K562 (cell line): ENCODE measurements around the gene RPAP2. TPM values are rescaled to one million over a fixed set of nuclear protein-coding genes. Genes with fewer than 3 reads are reported as not detected.

Experiments
- ATAC-seq: fragments of 200-7000 bp; cut with Tn5 transposase; 3 replicates; pipeline ENCODE4 v1.9.1; 2020; ENCODE audit warnings: moderate library complexity
- BruUV-seq: library from RNA; stranded (reverse); fragments of 400-500 nt; replicated peaks from 2 replicates; lab custom pipeline; 2021; lab: Mats Ljungman, UMichigan
- CTCF ChIA-PET: fragments of 300-600 bp; formaldehyde crosslinking; extraction: SDS; loops from one replicate; lab custom pipeline; 2021; ENCODE audit warnings: low intra/inter-chr PET ratio; lab: Yijun Ruan, JAX
- POLR2A ChIA-PET: fragments of 300-600, 350-650 bp; sonication (Branson Sonifier 250); formaldehyde crosslinking; extraction: SDS; loops from one replicate; lab custom pipeline; 2021; ENCODE audit warnings: antibody characterized with exemption, inconsistent platforms; lab: Yijun Ruan, JAX
- DNase-seq, 4 experiments: peaks; one replicate each; pipeline versions ENCODE4 v3.0.0 to v3.0.0-alpha.2; 2011 to 2018; ENCODE audit warnings: low spot score in 3 of 4, mixed read lengths in 3 of 4; ENCODE audit errors: extremely low read depth in 1 of 4
- FAIRE-seq: peaks from 2 replicates; lab custom pipeline; 2011; peaks lifted over from hg19 to GRCh38; lab: Jason Lieb, UNC
- H2AFZ ChIP-seq: 2 replicates; pipeline ENCODE4 v1.6.0; 2011; ENCODE audit warnings: low read depth, low read length, control low read depth, inconsistent platforms
- H3K27ac ChIP-seq: fragments of 200-600 bp; 3 replicates; pipeline ENCODE4 v1.8.0; 2011; ENCODE audit warnings: low read depth, mild to moderate bottlenecking, control low read depth, inconsistent platforms, low read length, moderate library complexity, mixed read lengths; ENCODE audit errors: extremely low read depth
- H3K27me3 ChIP-seq, 2 experiments: fragments of 300-600 bp in 1 of 2; 2 replicates in 1 of 2; 3 replicates in 1 of 2; pipeline versions ENCODE4 v1.6.0 to v1.8.0; 2011; ENCODE audit warnings: inconsistent platforms in 2 of 2, low read length in 2 of 2, mild to moderate bottlenecking in 1 of 2, mixed read lengths in 1 of 2, moderate library complexity in 1 of 2; ENCODE audit not compliant: control insufficient read depth in 2 of 2, insufficient read depth in 2 of 2
- H3K36me3 ChIP-seq: fragments of 300-600 bp; 3 replicates; pipeline ENCODE4 v1.8.0; 2011; ENCODE audit warnings: mild to moderate bottlenecking, low read length, inconsistent platforms; ENCODE audit not compliant: control insufficient read depth, insufficient read depth
- H3K4me1 ChIP-seq, 2 experiments: fragments of 200-600 bp in 1 of 2; replicated peaks in 1 of 2; 2 replicates in 1 of 2; 3 replicates in 1 of 2; pipeline versions ENCODE4 v1.5.1 to v1.8.0; 2011; ENCODE audit warnings: inconsistent platforms in 2 of 2, low read length in 2 of 2, mild to moderate bottlenecking in 1 of 2, mixed read lengths in 1 of 2, moderate library complexity in 1 of 2; ENCODE audit not compliant: control insufficient read depth in 2 of 2, insufficient read depth in 2 of 2
- H3K4me2 ChIP-seq: 2 replicates; pipeline ENCODE4 v1.6.1; 2011; ENCODE audit warnings: low read length, control low read depth, inconsistent platforms, mixed read lengths; ENCODE audit not compliant: insufficient read depth
- H3K4me3 ChIP-seq: fragments of 200-600 bp; sonication (generic), shearing (Covaris generic); 2 replicates; pipeline ENCODE4 v1.5.1; 2016; ENCODE audit warnings: control low read depth, inconsistent platforms
- H3K79me2 ChIP-seq: fragments of 200-600 bp; 3 replicates; pipeline ENCODE4 v1.8.0; 2011; ENCODE audit warnings: low read length, inconsistent platforms; ENCODE audit not compliant: control insufficient read depth, insufficient read depth
- H3K9ac ChIP-seq, 2 experiments: 2 replicates each; pipeline versions ENCODE4 v1.6.0 to v1.6.1; 2011; ENCODE audit warnings: low read depth in 2 of 2, low read length in 2 of 2, control low read depth in 1 of 2, inconsistent platforms in 1 of 2, mild to moderate bottlenecking in 1 of 2, mixed read lengths in 1 of 2; ENCODE audit not compliant: insufficient read depth in 1 of 2
- H3K9me1 ChIP-seq: one replicate; pipeline ENCODE4 v1.6.0; 2011; ENCODE audit warnings: inconsistent platforms, mild to moderate bottlenecking, low read length, moderate library complexity; ENCODE audit not compliant: control insufficient read depth, insufficient read depth
- H3K9me3 ChIP-seq: replicated peaks from 2 replicates; pipeline ENCODE4 v1.5.1; 2011; ENCODE audit warnings: low read depth, low read length, inconsistent platforms; ENCODE audit not compliant: control insufficient read depth, insufficient read depth
- H4K20me1 ChIP-seq: replicated peaks from 2 replicates; pipeline ENCODE4 v1.6.1; 2011; ENCODE audit warnings: low read length, inconsistent platforms, mixed read lengths; ENCODE audit not compliant: control insufficient read depth, insufficient read depth
- ATF7 ChIP-seq: fragments of 450-650 bp; IDR thresholded peaks from 2 replicates; pipeline ENCODE4 v1.7.1; 2014; ENCODE audit warnings: mild to moderate bottlenecking, moderate library complexity
- HNRNPL ChIP-seq: fragments of 200-400 bp; formaldehyde crosslinking; IDR thresholded peaks from 2 replicates; pipeline ENCODE4 v1.6.1; 2017; ENCODE audit warnings: low read depth, mild to moderate bottlenecking, low read length
- ILK ChIP-seq: fragments of 450-650 bp; IDR thresholded peaks from 2 replicates; pipeline ENCODE4 v1.6.1; 2016; ENCODE audit warnings: missing genetic modification characterization, low read depth, mild to moderate bottlenecking, missing compliant biosample characterization, moderate library complexity, borderline replicate concordance
- MAFF ChIP-seq: IDR thresholded peaks from 2 replicates; pipeline ENCODE4 v1.6.1; 2012; ENCODE audit warnings: low read length, improper control_type of control experiment
- PHTF2 ChIP-seq: fragments of 250-450 bp; sonication (Bioruptor Pico); IDR thresholded peaks from 2 replicates; pipeline ENCODE4 v1.5.0; 2021; ENCODE audit warnings: mild to moderate bottlenecking
- TCFL5 ChIP-seq: fragments of 250-450 bp; sonication (Bioruptor Pico); conservative IDR thresholded peaks from 2 replicates; pipeline ENCODE4 v1.6.1; 2021; ENCODE audit warnings: mild to moderate bottlenecking, moderate library complexity, matching md5 sums
- TRIM28 ChIP-seq: fragments of 450-650 bp; IDR thresholded peaks from 2 replicates; pipeline ENCODE4 v1.6.1; 2017
- ZC3H8 ChIP-seq: fragments of 450-650 bp; IDR thresholded peaks from 2 replicates; pipeline ENCODE4 v1.6.1; 2017
- ZFP36 ChIP-seq: fragments of 150-350 bp; IDR thresholded peaks from 2 replicates; pipeline ENCODE4 v1.6.1; 2018; ENCODE audit warnings: low read length, low read depth; ENCODE audit not compliant: partially characterized antibody
- ZNF445 ChIP-seq: fragments of 250-450 bp; sonication (Bioruptor Pico); IDR thresholded peaks from 2 replicates; pipeline ENCODE4 v1.4.0; 2020; ENCODE audit warnings: low read depth, mild to moderate bottlenecking, moderate library complexity
- WGBS: fragments of 100-300 bp; shearing (Covaris generic); methylation state at CpG from one replicate; pipeline ENCODE4 v1.1.6; 2016; ENCODE audit warnings: low coverage, mixed read lengths; ENCODE audit not compliant: insufficient coverage; ENCODE audit errors: missing lambda C conversion rate; 5-methylcytosine and 5-hydroxymethylcytosine counted together
- in situ Hi-C: fragments of 300-500 bp; cut with MboI; formaldehyde crosslinking; loops from 4 replicates; pipeline ENCODE4 v1.15.0; 2018; ENCODE audit warnings: inconsistent platforms, mixed read lengths
- intact Hi-C: fragments of 100-400 bp; cut with micrococcal nuclease; formaldehyde crosslinking; loops from 2 replicates; pipeline ENCODE4 v1.14.2; 2022
- polyA plus RNA-seq, 8 experiments: library from polyadenylated mRNA; depleted of rRNA in 4 of 8; stranded (reverse) in 5 of 8; unstranded in 3 of 8; fragments of >200 nt; fragmentation: Nextera tagmentation in 2 of 8; fragmentation: Illumina TruSeq in 1 of 8; extraction: Ambion mirVana in 2 of 8; extraction: Trizol in 1 of 8; gene quantifications; 2 replicates each; pipeline versions ENCODE4 v1.2.1 to v1.2.3, GENCODE V29; 2011 to 2014; ENCODE audit warnings: inconsistent platforms in 1 of 8, missing spikeins in 1 of 8
- total RNA-seq, 7 experiments: library from RNA; depleted of rRNA in 6 of 7; stranded (reverse); fragments of >200 nt in 6 of 7; fragmentation: Illumina TruSeq in 2 of 7; extraction: Trizol in 2 of 7; gene quantifications; 2 replicates each; pipeline versions ENCODE4 v1.2.1 to v1.2.3, GENCODE V29; 2011 to 2021; ENCODE audit warnings: low replicate concordance in 1 of 7
- TF ChIP-seq, protein P1 (sequence below): IDR thresholded peaks from 2 replicates; pipeline ENCODE4 v1.6.1; 2012; ENCODE audit warnings: low read depth, low read length, improper control_type of control experiment, borderline replicate concordance
- TF ChIP-seq, protein P2 (sequence below): fragments of 250-450 bp; sonication (Bioruptor Pico); IDR thresholded peaks from 2 replicates; pipeline ENCODE4 v1.6.1; 2021; ENCODE audit warnings: mild to moderate bottlenecking
- TF ChIP-seq, protein P3 (sequence below): sonication (generic); formaldehyde crosslinking; IDR thresholded peaks from 2 replicates; pipeline ENCODE4 v1.8.0; 2022; ENCODE audit warnings: missing genetic modification reagents, mild to moderate bottlenecking, borderline replicate concordance
- TF ChIP-seq, protein P4 (sequence below): sonication (generic); formaldehyde crosslinking; IDR thresholded peaks from 2 replicates; pipeline ENCODE4 v1.8.1; 2023; ENCODE audit warnings: mild to moderate bottlenecking, missing genetic modification reagents

Gene RPAP2
- total and polyA plus RNA-seq, 9 of the 15 experiments (the other 6 are each of a cell fraction or from before 2014, with no cell fraction given): 6.2 to 41.7 (median 28.7) TPM

DNA sequence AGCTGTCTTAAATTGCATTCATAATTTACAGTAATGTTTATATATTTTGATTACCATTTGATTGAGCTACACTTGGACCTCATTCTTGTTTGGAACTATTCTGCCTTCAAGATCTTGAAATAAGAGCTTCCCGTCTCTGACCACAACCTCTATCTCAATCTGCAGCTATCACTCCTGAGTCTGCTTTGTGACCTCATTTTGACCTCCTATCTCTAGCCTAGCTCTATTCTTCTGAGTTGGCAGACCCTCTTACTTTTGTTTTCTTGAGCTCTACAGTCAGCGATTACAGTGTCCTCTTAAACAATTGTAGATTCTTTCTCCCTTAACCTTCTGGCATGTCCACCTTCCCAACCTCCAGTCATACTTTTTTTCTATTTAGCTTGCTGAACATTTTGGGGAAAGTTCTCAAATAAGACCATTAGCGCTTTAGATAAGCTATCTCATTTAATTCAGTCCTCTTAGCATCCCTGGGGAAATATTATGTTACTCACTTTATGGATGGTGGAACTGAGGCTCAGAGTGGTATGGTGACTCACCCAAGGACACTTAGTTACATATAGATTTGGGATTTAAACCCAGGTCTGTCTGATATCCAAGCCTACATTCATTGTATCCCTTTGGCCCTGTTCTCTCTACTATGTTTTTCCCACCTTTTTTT, 19.1 kb downstream of the RPAP2 start:
- 5% methylated on average over 3 of the region's 3 CpGs for WGBS
- Histone ChIP-seq H2AFZ (no peak overlapping the region), H3K27ac (peak overlapping the region; percentile 44; the same call in 2 of the 3 replicates), H4K20me1 (no peaks in the 10 kb centered on the region; the same call in 1 of the 2 replicates), H3K4me1 (peaks cover 0 to 22% of the 10 kb centered on the region in 2 experiments; a peak in 4 of 5 replicates), H3K9ac (peak overlapping the region in 1 of 2 experiments; percentile 6; a peak in 1 of 4 replicates), H3K79me2 (no peaks in the 10 kb centered on the region), H3K9me1 (no peaks in the 10 kb centered on the region), H3K4me3 (no peak overlapping the region), H3K36me3 (peaks cover 8% of the 10 kb centered on the region; the same call in 2 of the 3 replicates), H3K9me3 (no peaks in the 10 kb centered on the region), H3K4me2 (no peak overlapping the region), H3K27me3 (no peaks in the 10 kb centered on the region)
- in situ Hi-C loops (no loop called here), intact Hi-C loops (loop anchor here (10.0 kb wide), 2 partner anchors 127 to 517 kb away; partner anchors contain the start of gene RPL5)
- FAIRE-seq: peak; percentile 79
- ATAC-seq: peak; percentile 93
- BruUV-seq: no TSS peak
- peak; percentile 59 to 85 (median 64) for DNase-seq
- CTCF ChIA-PET: no interaction called here
- POLR2A ChIA-PET: interaction anchor here (0.6 to 1.4 kb wide), 8 partner anchors 9 to 407 kb away, joined by 3 to 6 read pairs (median 4); partner anchors contain the start of genes GLMN and RPAP2
- TF ChIP-seq TRIM28 (no peak), TCFL5 (CRISPR knock-in tag) (no peak), ZFP36 (no peak), MAFF (peak; percentile 3; the same call in 1 of the 2 replicates), ZC3H8 (no peak), ZNF445 (CRISPR knock-in tag) (no peak), ATF7 (peak; percentile 71), ILK (tag) (no peak), PHTF2 (CRISPR knock-in tag) (no peak), HNRNPL (no peak)
- TF ChIP-seq, protein P1, sequence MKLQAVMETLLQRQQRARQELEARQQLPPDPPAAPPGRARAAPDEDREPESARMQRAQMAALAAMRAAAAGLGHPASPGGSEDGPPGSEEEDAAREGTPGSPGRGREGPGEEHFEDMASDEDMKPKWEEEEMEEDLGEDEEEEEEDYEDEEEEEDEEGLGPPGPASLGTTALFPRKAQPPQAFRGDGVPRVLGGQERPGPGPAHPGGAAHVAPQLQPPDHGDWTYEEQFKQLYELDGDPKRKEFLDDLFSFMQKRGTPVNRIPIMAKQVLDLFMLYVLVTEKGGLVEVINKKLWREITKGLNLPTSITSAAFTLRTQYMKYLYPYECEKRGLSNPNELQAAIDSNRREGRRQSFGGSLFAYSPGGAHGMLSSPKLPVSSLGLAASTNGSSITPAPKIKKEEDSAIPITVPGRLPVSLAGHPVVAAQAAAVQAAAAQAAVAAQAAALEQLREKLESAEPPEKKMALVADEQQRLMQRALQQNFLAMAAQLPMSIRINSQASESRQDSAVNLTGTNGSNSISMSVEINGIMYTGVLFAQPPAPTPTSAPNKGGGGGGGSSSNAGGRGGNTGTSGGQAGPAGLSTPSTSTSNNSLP: peak; percentile 45; the same call in 1 of the 2 replicates
- TF ChIP-seq, protein P2, sequence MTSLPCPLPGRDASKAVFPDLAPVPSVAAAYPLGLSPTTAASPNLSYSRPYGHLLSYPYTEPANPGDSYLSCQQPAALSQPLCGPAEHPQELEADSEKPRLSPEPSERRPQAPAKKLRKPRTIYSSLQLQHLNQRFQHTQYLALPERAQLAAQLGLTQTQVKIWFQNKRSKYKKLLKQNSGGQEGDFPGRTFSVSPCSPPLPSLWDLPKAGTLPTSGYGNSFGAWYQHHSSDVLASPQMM (CRISPR knock-in tag): no peak
- TF ChIP-seq, protein P3, sequence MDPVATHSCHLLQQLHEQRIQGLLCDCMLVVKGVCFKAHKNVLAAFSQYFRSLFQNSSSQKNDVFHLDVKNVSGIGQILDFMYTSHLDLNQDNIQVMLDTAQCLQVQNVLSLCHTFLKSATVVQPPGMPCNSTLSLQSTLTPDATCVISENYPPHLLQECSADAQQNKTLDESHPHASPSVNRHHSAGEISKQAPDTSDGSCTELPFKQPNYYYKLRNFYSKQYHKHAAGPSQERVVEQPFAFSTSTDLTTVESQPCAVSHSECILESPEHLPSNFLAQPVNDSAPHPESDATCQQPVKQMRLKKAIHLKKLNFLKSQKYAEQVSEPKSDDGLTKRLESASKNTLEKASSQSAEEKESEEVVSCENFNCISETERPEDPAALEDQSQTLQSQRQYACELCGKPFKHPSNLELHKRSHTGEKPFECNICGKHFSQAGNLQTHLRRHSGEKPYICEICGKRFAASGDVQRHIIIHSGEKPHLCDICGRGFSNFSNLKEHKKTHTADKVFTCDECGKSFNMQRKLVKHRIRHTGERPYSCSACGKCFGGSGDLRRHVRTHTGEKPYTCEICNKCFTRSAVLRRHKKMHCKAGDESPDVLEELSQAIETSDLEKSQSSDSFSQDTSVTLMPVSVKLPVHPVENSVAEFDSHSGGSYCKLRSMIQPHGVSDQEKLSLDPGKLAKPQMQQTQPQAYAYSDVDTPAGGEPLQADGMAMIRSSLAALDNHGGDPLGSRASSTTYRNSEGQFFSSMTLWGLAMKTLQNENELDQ (CRISPR knock-in tag): no peak
- TF ChIP-seq, protein P4, sequence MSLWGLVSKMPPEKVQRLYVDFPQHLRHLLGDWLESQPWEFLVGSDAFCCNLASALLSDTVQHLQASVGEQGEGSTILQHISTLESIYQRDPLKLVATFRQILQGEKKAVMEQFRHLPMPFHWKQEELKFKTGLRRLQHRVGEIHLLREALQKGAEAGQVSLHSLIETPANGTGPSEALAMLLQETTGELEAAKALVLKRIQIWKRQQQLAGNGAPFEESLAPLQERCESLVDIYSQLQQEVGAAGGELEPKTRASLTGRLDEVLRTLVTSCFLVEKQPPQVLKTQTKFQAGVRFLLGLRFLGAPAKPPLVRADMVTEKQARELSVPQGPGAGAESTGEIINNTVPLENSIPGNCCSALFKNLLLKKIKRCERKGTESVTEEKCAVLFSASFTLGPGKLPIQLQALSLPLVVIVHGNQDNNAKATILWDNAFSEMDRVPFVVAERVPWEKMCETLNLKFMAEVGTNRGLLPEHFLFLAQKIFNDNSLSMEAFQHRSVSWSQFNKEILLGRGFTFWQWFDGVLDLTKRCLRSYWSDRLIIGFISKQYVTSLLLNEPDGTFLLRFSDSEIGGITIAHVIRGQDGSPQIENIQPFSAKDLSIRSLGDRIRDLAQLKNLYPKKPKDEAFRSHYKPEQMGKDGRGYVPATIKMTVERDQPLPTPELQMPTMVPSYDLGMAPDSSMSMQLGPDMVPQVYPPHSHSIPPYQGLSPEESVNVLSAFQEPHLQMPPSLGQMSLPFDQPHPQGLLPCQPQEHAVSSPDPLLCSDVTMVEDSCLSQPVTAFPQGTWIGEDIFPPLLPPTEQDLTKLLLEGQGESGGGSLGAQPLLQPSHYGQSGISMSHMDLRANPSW (CRISPR knock-in tag): no peak
